ENCODE data around the gene RGS3.

RGS3 gene

DNA sequence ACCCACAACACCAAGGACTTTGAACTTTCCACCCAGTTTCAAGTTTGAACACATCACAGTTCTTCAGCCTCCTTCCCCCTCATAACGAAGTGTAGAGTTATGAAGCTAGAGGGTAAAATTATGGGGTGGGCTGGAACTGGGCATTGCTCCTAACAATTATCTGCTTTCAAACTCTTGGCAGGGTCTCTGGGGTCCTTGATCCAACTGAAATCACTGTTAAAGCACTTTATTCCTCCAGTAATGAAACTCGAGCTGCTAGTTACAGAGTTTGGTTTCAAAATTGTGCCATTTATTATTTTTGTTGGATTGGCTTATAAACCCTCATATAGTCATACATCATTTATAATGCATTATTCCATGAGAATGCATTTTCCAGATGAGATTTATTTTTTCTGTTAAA lies 158.5 kb downstream of the RGS3 start:
- no peaks in the 10 kb centered on the region for H3K9me2 ChIP-seq (replicated peaks; ENCODE audit: insufficient read depth, low read length)
- H3K4me2 ChIP-seq (ENCODE audit: low read depth, low read length): no peak overlapping the region
- H3K27ac ChIP-seq (ENCODE audit: low read length): no peak overlapping the region
- no peak for TF ChIP-seq EZH2 (optimal IDR thresholded peaks at IDR 0.05; ENCODE audit: low read depth, low read length)
- no peak for TF ChIP-seq EZH2phosphoT487 (IDR thresholded peaks at IDR 0.05; ENCODE audit: low read length)
- TF ChIP-seq, protein P1, sequence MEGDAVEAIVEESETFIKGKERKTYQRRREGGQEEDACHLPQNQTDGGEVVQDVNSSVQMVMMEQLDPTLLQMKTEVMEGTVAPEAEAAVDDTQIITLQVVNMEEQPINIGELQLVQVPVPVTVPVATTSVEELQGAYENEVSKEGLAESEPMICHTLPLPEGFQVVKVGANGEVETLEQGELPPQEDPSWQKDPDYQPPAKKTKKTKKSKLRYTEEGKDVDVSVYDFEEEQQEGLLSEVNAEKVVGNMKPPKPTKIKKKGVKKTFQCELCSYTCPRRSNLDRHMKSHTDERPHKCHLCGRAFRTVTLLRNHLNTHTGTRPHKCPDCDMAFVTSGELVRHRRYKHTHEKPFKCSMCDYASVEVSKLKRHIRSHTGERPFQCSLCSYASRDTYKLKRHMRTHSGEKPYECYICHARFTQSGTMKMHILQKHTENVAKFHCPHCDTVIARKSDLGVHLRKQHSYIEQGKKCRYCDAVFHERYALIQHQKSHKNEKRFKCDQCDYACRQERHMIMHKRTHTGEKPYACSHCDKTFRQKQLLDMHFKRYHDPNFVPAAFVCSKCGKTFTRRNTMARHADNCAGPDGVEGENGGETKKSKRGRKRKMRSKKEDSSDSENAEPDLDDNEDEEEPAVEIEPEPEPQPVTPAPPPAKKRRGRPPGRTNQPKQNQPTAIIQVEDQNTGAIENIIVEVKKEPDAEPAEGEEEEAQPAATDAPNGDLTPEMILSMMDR (IDR thresholded peaks at IDR 0.05; ENCODE audit: low read length): no peak
- H3K4me1 ChIP-seq (ENCODE audit: low read length): no peaks in the 10 kb centered on the region
- H3K36me3 ChIP-seq (replicated peaks; ENCODE audit: insufficient read depth, low read length): no peaks in the 10 kb centered on the region
- no peak for DNase-seq
- no peaks in the 10 kb centered on the region for H4K20me1 ChIP-seq (ENCODE audit: insufficient read depth, low read length)
- H3K79me2 ChIP-seq (ENCODE audit: low read length): no peaks in the 10 kb centered on the region
- H3K4me3 ChIP-seq (ENCODE audit: low read length): no peak overlapping the region
- no peaks in the 10 kb centered on the region for H3K9me3 ChIP-seq (replicated peaks; ENCODE audit: insufficient read depth, low read length)
- no peak overlapping the region for H2AFZ ChIP-seq (ENCODE audit: low read length)
- H3K9ac ChIP-seq (ENCODE audit: low read length): no peak overlapping the region
- no peaks in the 10 kb centered on the region for H3F3A ChIP-seq (ENCODE audit: insufficient read depth, low read length)
- H3K27me3 ChIP-seq (replicated peaks; ENCODE audit: insufficient read depth, low read length): no peaks in the 10 kb centered on the region; the same call in 1 of the 2 replicates

DNA sequence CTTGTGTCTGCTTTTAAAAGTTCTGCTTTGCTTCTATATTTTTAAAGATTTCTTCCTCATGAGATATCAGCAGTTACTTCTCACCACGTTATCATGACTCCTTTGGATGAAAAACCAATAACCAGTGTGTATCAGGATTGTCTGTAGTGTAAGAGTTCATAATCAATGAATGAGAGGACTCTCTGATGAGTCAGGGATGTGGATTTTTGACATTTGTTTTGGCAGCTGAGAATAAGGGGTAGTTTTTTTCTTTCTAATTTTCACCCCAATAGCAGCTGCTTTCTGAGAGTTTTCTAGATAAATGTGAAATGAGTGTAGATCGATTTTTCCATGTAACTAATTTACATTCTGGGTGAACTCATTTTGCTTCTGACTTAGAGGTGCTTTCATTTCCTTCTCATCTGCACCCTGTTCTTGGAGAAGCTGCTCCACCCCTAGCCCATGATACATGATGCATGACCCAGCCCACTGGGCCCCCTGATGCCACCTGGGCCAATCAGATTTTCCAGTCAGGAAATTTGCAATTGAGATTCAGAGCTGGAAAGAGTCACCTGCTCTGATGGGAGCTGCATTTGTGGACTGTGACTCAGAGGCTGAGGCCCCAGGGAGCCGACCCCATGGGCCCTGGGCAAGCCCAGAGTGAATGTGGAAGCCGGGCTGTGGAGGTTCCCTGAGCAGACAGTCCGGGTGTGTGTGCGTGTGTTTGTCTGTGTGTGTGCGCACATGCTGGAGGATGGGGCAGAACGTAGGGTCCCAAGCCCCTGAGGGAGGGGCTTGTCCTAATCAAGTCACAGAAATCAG lies 159.3 kb downstream of the RGS3 start:
- H3K9ac ChIP-seq (ENCODE audit: low read length): no peak overlapping the region
- H3K4me1 ChIP-seq (ENCODE audit: low read length): no peaks in the 10 kb centered on the region
- H2AFZ ChIP-seq (ENCODE audit: low read length): no peak overlapping the region

DNA sequence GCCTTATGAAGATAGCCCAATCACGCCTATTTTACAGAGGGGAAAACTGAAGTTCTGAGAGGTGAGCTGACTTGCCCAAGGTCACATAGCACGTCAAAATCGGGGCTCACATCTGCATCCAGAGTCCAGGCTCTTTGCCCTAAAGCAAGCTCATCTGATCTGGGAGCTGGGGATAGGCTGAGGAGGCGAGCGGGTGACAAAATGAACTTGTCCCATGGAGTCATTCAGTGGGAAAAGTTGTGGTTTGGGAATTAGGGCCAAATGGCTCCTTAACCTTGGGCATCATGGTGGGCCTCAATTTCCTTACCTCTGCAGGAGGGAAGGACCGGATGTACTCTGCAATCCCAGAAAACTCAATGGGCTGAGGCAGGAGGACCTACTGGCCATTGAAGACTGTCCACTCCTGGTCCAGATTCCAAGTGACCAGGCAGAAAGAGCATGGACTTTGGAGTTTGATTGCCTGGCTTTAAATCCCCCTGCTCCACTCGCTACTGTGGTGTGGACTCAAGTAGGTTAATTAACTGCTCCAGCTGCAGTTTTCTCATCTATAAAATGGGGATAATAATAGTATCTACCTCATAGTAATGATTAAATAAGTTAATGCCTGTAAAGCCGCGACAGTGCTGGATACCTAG lies 160.4 kb downstream of the RGS3 start:
- no peaks in the 10 kb centered on the region for H3K4me1 ChIP-seq (ENCODE audit: low read length)
- H3K27me3 ChIP-seq (replicated peaks; ENCODE audit: insufficient read depth, low read length): no peaks in the 10 kb centered on the region; the same call in 1 of the 2 replicates
- H2AFZ ChIP-seq (ENCODE audit: low read length): no peak overlapping the region
- TF ChIP-seq EZH2phosphoT487 (IDR thresholded peaks at IDR 0.05; ENCODE audit: low read length) (no peak), EZH2 (optimal IDR thresholded peaks at IDR 0.05; ENCODE audit: low read depth, low read length) (no peak)
- TF ChIP-seq, protein P1 (IDR thresholded peaks at IDR 0.05; ENCODE audit: low read length): no peak
- no peaks in the 10 kb centered on the region for H3K9me3 ChIP-seq (replicated peaks; ENCODE audit: insufficient read depth, low read length)
- H3K4me3 ChIP-seq (ENCODE audit: low read length): no peak overlapping the region
- no peak overlapping the region for H3K9ac ChIP-seq (ENCODE audit: low read length)
- no peak for DNase-seq
- no peaks in the 10 kb centered on the region for H3K9me2 ChIP-seq (replicated peaks; ENCODE audit: insufficient read depth, low read length)
- no peak overlapping the region for H3K4me2 ChIP-seq (ENCODE audit: low read depth, low read length)
- no peaks in the 10 kb centered on the region for H3K36me3 ChIP-seq (replicated peaks; ENCODE audit: insufficient read depth, low read length)
- no peaks in the 10 kb centered on the region for H3K79me2 ChIP-seq (ENCODE audit: low read length)
- no peaks in the 10 kb centered on the region for H3F3A ChIP-seq (ENCODE audit: insufficient read depth, low read length)
- no peaks in the 10 kb centered on the region for H4K20me1 ChIP-seq (ENCODE audit: insufficient read depth, low read length)
- H3K27ac ChIP-seq (ENCODE audit: low read length): no peak overlapping the region

More for the DNA sequence above, 159.3 kb downstream of the RGS3 start:
- H3K79me2 ChIP-seq (ENCODE audit: low read length): no peaks in the 10 kb centered on the region
- no peak for TF ChIP-seq EZH2phosphoT487 (IDR thresholded peaks at IDR 0.05; ENCODE audit: low read length)
- TF ChIP-seq, protein P1 (IDR thresholded peaks at IDR 0.05; ENCODE audit: low read length): no peak
- TF ChIP-seq EZH2 (optimal IDR thresholded peaks at IDR 0.05; ENCODE audit: low read depth, low read length): no peak
- no peaks in the 10 kb centered on the region; the same call in 1 of the 2 replicates for H3K27me3 ChIP-seq (replicated peaks; ENCODE audit: insufficient read depth, low read length)
- H3K4me2 ChIP-seq (ENCODE audit: low read depth, low read length): no peak overlapping the region
- H3K4me3 ChIP-seq (ENCODE audit: low read length): no peak overlapping the region
- no peaks in the 10 kb centered on the region for H3K9me2 ChIP-seq (replicated peaks; ENCODE audit: insufficient read depth, low read length)
- no peaks in the 10 kb centered on the region for H3K9me3 ChIP-seq (replicated peaks; ENCODE audit: insufficient read depth, low read length)
- no peak overlapping the region for H3K27ac ChIP-seq (ENCODE audit: low read length)
- no peaks in the 10 kb centered on the region for H4K20me1 ChIP-seq (ENCODE audit: insufficient read depth, low read length)
- no peaks in the 10 kb centered on the region for H3F3A ChIP-seq (ENCODE audit: insufficient read depth, low read length)
- DNase-seq: no peak
- H3K36me3 ChIP-seq (replicated peaks; ENCODE audit: insufficient read depth, low read length): no peaks in the 10 kb centered on the region

Data from MM.1S (cell line).